HepG2 (cell line): ENCODE results near the gene MAMSTR. TPM values are rescaled to one million over a fixed set of nuclear protein-coding genes. Genes with fewer than 3 reads are reported as not detected.

Source experiments
- RAD21 ChIP-seq: fragments of 450-650 bp; formaldehyde crosslinking; IDR thresholded peaks from 2 replicates; pipeline ENCODE4 v1.5.0; 2020; ENCODE audit warnings: mild to moderate bottlenecking
- REL ChIP-seq: sonication (generic); formaldehyde crosslinking; conservative IDR thresholded peaks from 2 replicates; pipeline ENCODE4 v1.8.0; 2022; ENCODE audit warnings: mild to moderate bottlenecking, missing genetic modification reagents, moderate library complexity
- RFX5 ChIP-seq: IDR thresholded peaks from 2 replicates; pipeline ENCODE4 v1.6.1; 2011; ENCODE audit warnings: low read depth, low read length, improper control_type of control experiment
- RNF219 ChIP-seq: sonication (generic); formaldehyde crosslinking; IDR thresholded peaks from 2 replicates; pipeline ENCODE4 v1.5.0; 2020; ENCODE audit warnings: mild to moderate bottlenecking, missing genetic modification reagents
- SALL1 ChIP-seq: sonication (generic); formaldehyde crosslinking; IDR thresholded peaks from 2 replicates; pipeline ENCODE4 v1.8.0; 2022; ENCODE audit warnings: mild to moderate bottlenecking, missing genetic modification reagents
- STAT5B ChIP-seq: sonication (generic); formaldehyde crosslinking; IDR thresholded peaks from 2 replicates; pipeline ENCODE4 v1.4.0; 2020; ENCODE audit warnings: missing genetic modification reagents
- ZNF24 ChIP-seq: fragments of 450-650 bp; IDR thresholded peaks from 2 replicates; pipeline ENCODE4 v1.6.1; 2017; ENCODE audit warnings: antibody characterized with exemption, mild to moderate bottlenecking
- ZNF343 ChIP-seq: sonication (generic); formaldehyde crosslinking; IDR thresholded peaks from 2 replicates; pipeline ENCODE4 v1.4.0; 2020; ENCODE audit warnings: mild to moderate bottlenecking, missing genetic modification reagents
- ZNF773 ChIP-seq: sonication (generic); formaldehyde crosslinking; IDR thresholded peaks from 2 replicates; pipeline ENCODE4 v1.4.0; 2020; ENCODE audit warnings: missing genetic modification reagents, borderline replicate concordance
- polyA plus RNA-seq, 8 experiments: library from polyadenylated mRNA; depleted of rRNA in 3 of 8; stranded (reverse) in 7 of 8; unstranded in 1 of 8; fragments of >200 nt; fragmentation: Illumina TruSeq in 4 of 8; extraction: Trizol in 4 of 8; gene quantifications; 2 replicates each; pipeline versions ENCODE4 v1.2.1 to v1.2.3, GENCODE V29; 2011 to 2016; ENCODE audit warnings: low read depth in 4 of 8, missing spikeins in 1 of 8, mixed read lengths in 1 of 8; ENCODE audit not compliant: insufficient read depth in 1 of 8
- total RNA-seq, 5 experiments: library from RNA; depleted of rRNA; stranded (reverse); fragments of >200 nt; fragmentation: Illumina TruSeq; extraction: Trizol; gene quantifications; 2 replicates each; pipeline ENCODE4 v1.2.3, GENCODE V29; 2016; ENCODE audit warnings: low read depth in 1 of 5
- TF ChIP-seq, protein P1 (sequence below): sonication (generic); formaldehyde crosslinking; IDR thresholded peaks from 2 replicates; pipeline ENCODE4 v1.9.0; 2021; ENCODE audit warnings: mild to moderate bottlenecking, missing genetic modification reagents
- TF ChIP-seq, protein P2 (sequence below): sonication (generic); formaldehyde crosslinking; IDR thresholded peaks from 2 replicates; pipeline ENCODE4 v1.4.0; 2020; ENCODE audit warnings: mild to moderate bottlenecking, missing genetic modification reagents, borderline replicate concordance
- TF ChIP-seq, protein P3 (sequence below): IDR thresholded peaks from 2 replicates; pipeline ENCODE4 v1.6.1; 2016

Gene MAMSTR
- total and polyA plus RNA-seq, 2 of the 13 experiments (the other 11 are each of a cell fraction or from before 2014, with no cell fraction given), result 2.2 to 2.4 TPM

DNA sequence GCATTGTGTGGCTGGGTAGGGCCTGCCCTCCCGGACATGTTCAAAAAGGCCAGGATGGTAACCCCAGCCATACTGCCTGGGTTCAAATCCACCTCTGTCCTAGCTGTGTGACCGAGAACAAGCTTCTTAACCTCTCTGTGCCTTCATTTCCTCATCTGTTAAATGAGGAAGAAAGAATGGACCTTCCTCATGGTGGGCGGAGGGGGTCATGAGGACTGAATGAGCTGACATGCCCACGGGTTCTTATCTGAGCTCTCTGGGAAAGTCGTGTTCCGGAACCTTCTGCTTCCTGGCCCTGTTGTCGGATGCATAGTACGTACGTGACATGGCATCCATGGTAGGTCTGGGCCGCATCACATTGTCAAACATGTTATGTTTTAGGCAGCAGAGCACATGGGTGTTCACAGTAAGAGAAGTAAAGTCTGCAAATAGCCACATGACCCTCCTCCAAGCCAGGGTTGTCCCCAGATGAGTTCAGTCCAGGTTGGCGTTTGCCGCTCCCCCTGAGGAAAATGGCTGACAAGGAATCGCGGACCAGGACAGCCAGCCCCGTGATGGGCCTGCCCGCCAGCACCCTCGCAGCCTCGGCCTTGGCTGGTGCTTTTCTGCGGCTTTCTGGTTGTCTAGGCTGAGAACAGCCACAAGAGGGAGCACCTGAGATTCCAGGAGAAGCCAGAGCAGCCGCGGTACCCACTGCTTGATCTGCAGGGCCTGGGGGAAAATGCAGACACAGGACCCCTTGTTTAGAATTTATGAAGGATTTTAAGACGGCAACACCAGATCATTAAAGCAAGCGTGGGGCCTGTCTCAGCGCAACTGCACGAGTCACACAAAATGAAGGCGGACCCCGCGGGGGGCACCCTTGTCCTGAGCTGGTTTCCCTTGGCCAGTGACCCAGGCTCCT, 44.4 kb downstream of the MAMSTR start (continued):
- TF ChIP-seq RNF219 (no peak), ZNF773 (no peak), SALL1 (CRISPR knock-in tag) (peak; percentile 47; the same call in 1 of the 2 replicates), STAT5B (no peak), ZNF24 (no peak), REL (CRISPR knock-in tag) (no peak), RFX5 (no peak), RAD21 (CRISPR knock-in tag) (peak; percentile 91), ZNF343 (CRISPR knock-in tag) (no peak)
- TF ChIP-seq, protein P1, sequence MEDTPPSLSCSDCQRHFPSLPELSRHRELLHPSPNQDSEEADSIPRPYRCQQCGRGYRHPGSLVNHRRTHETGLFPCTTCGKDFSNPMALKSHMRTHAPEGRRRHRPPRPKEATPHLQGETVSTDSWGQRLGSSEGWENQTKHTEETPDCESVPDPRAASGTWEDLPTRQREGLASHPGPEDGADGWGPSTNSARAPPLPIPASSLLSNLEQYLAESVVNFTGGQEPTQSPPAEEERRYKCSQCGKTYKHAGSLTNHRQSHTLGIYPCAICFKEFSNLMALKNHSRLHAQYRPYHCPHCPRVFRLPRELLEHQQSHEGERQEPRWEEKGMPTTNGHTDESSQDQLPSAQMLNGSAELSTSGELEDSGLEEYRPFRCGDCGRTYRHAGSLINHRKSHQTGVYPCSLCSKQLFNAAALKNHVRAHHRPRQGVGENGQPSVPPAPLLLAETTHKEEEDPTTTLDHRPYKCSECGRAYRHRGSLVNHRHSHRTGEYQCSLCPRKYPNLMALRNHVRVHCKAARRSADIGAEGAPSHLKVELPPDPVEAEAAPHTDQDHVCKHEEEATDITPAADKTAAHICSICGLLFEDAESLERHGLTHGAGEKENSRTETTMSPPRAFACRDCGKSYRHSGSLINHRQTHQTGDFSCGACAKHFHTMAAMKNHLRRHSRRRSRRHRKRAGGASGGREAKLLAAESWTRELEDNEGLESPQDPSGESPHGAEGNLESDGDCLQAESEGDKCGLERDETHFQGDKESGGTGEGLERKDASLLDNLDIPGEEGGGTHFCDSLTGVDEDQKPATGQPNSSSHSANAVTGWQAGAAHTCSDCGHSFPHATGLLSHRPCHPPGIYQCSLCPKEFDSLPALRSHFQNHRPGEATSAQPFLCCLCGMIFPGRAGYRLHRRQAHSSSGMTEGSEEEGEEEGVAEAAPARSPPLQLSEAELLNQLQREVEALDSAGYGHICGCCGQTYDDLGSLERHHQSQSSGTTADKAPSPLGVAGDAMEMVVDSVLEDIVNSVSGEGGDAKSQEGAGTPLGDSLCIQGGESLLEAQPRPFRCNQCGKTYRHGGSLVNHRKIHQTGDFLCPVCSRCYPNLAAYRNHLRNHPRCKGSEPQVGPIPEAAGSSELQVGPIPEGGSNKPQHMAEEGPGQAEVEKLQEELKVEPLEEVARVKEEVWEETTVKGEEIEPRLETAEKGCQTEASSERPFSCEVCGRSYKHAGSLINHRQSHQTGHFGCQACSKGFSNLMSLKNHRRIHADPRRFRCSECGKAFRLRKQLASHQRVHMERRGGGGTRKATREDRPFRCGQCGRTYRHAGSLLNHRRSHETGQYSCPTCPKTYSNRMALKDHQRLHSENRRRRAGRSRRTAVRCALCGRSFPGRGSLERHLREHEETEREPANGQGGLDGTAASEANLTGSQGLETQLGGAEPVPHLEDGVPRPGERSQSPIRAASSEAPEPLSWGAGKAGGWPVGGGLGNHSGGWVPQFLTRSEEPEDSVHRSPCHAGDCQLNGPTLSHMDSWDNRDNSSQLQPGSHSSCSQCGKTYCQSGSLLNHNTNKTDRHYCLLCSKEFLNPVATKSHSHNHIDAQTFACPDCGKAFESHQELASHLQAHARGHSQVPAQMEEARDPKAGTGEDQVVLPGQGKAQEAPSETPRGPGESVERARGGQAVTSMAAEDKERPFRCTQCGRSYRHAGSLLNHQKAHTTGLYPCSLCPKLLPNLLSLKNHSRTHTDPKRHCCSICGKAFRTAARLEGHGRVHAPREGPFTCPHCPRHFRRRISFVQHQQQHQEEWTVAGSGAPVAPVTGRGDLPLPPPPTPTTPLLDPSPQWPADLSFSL (CRISPR knock-in tag), result no peak
- TF ChIP-seq, protein P2, sequence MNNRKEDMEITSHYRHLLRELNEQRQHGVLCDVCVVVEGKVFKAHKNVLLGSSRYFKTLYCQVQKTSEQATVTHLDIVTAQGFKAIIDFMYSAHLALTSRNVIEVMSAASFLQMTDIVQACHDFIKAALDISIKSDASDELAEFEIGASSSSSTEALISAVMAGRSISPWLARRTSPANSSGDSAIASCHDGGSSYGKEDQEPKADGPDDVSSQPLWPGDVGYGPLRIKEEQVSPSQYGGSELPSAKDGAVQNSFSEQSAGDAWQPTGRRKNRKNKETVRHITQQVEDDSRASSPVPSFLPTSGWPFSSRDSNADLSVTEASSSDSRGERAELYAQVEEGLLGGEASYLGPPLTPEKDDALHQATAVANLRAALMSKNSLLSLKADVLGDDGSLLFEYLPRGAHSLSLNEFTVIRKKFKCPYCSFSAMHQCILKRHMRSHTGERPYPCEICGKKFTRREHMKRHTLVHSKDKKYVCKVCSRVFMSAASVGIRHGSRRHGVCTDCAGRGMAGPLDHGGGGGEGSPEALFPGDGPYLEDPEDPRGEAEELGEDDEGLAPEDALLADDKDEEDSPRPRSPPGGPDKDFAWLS (CRISPR knock-in tag), result no peak
- TF ChIP-seq, protein P3, sequence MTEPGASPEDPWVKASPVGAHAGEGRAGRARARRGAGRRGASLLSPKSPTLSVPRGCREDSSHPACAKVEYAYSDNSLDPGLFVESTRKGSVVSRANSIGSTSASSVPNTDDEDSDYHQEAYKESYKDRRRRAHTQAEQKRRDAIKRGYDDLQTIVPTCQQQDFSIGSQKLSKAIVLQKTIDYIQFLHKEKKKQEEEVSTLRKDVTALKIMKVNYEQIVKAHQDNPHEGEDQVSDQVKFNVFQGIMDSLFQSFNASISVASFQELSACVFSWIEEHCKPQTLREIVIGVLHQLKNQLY (CRISPR knock-in tag), result no peak
